GM12878 (cell line): ENCODE data around the gene BORCS5. TPM values are rescaled to one million over a fixed set of nuclear protein-coding genes. Genes with fewer than 3 reads are reported as not detected.

Experiments
- ATAC-seq: fragments of 200-7000 bp; cut with Tn5 transposase; 3 replicates; pipeline ENCODE4 v1.9.1; 2020; ENCODE audit warnings: mild to moderate bottlenecking, moderate library complexity
- BruUV-seq: library from RNA; stranded (reverse); fragments of 400-500 nt; replicated peaks from 2 replicates; lab custom pipeline; 2021; lab: Mats Ljungman, UMichigan
- CTCF ChIA-PET: fragments of 300-600 bp; sonication (Branson Sonifier 250); formaldehyde crosslinking; extraction: SDS; loops from one replicate; lab custom pipeline; 2021; ENCODE audit warnings: inconsistent platforms; lab: Yijun Ruan, JAX
- POLR2A ChIA-PET: fragments of 350-600 bp; formaldehyde crosslinking; extraction: SDS; loops from one replicate; lab custom pipeline; 2021; ENCODE audit warnings: inconsistent platforms; lab: Charles Lee
- RAD21 ChIA-PET: fragments of 300-600 bp; sonication (Branson Sonifier 250); formaldehyde crosslinking; loops from one replicate; lab custom pipeline; 2023; ENCODE audit warnings: antibody characterized with exemption; ENCODE audit not compliant: unreplicated experiment; lab: Charles Lee
- SMC1A ChIA-PET: fragments of 300-600 bp; sonication (Branson Sonifier 250); formaldehyde crosslinking; loops from one replicate; lab custom pipeline; 2023; ENCODE audit not compliant: unreplicated experiment, uncharacterized antibody; lab: Charles Lee
- DNase-seq: peaks from one replicate; pipeline ENCODE4 v3.0.0-alpha.2; 2011; ENCODE audit warnings: low read depth, low spot score
- FAIRE-seq: peaks from 3 replicates; lab custom pipeline; 2011; peaks lifted over from hg19 to GRCh38; lab: Jason Lieb, UNC
- H2AFZ ChIP-seq: 2 replicates; pipeline ENCODE4 v1.6.0; 2011; ENCODE audit warnings: low read depth, low read length, control low read depth; ENCODE audit not compliant: control insufficient read depth
- H3K27ac ChIP-seq: 2 replicates; pipeline ENCODE4 v1.5.1; 2011; ENCODE audit warnings: control low read depth; ENCODE audit not compliant: control insufficient read depth, insufficient read depth
- H3K27me3 ChIP-seq, 2 experiments: replicated peaks in 1 of 2; 2 replicates each; pipeline versions ENCODE4 v1.6.0 to v1.6.1; 2011; ENCODE audit warnings: low read length in 1 of 2; ENCODE audit not compliant: control insufficient read depth in 2 of 2, insufficient read depth in 2 of 2
- H3K36me3 ChIP-seq, 2 experiments: 2 replicates each; pipeline ENCODE4 v1.5.1; 2011; ENCODE audit warnings: low read length in 1 of 2; ENCODE audit not compliant: control insufficient read depth in 2 of 2, insufficient read depth in 2 of 2
- H3K4me1 ChIP-seq: 2 replicates; pipeline ENCODE4 v1.6.1; 2011; ENCODE audit warnings: mild to moderate bottlenecking, low read length, moderate library complexity, mixed read lengths; ENCODE audit not compliant: control insufficient read depth, insufficient read depth
- H3K4me2 ChIP-seq: 2 replicates; pipeline ENCODE4 v1.6.0; 2011; ENCODE audit warnings: control low read depth; ENCODE audit not compliant: control insufficient read depth, insufficient read depth
- H3K4me3 ChIP-seq: fragments of 200-600 bp; sonication (generic); 2 replicates; pipeline ENCODE4 v1.5.1; 2016
- H3K79me2 ChIP-seq: 2 replicates; pipeline ENCODE4 v1.6.0; 2011; ENCODE audit warnings: low read length; ENCODE audit not compliant: control insufficient read depth, insufficient read depth
- H3K9ac ChIP-seq: 2 replicates; pipeline ENCODE4 v1.8.0; 2011; ENCODE audit warnings: low read length, control low read depth, mixed read lengths; ENCODE audit not compliant: control insufficient read depth, insufficient read depth
- H3K9me3 ChIP-seq: replicated peaks from 3 replicates; pipeline ENCODE4 v1.5.1; 2011; ENCODE audit warnings: mild to moderate bottlenecking, low read length; ENCODE audit not compliant: control insufficient read depth, insufficient read depth
- H4K20me1 ChIP-seq: 2 replicates; pipeline ENCODE4 v1.6.0; 2011; ENCODE audit not compliant: control insufficient read depth, insufficient read depth
- ETV6 ChIP-seq, 2 experiments: fragments of 450-650 bp in 1 of 2; IDR thresholded peaks in 1 of 2; conservative IDR thresholded peaks in 1 of 2; 2 replicates each; pipeline ENCODE4 v1.6.1; 2014; ENCODE audit warnings: antibody characterized with exemption in 1 of 2, borderline replicate concordance in 1 of 2, low read depth in 1 of 2, mild to moderate bottlenecking in 1 of 2, moderate library complexity in 1 of 2
- FOXM1 ChIP-seq: IDR thresholded peaks from 2 replicates; pipeline ENCODE4 v1.6.1; 2012; ENCODE audit warnings: low read depth, mild to moderate bottlenecking, inconsistent platforms, low read length, moderate library complexity
- IKZF2 ChIP-seq, 2 experiments: fragments of 450-650 bp; IDR thresholded peaks; 2 replicates each; pipeline ENCODE4 v1.6.1; 2017; ENCODE audit warnings: mild to moderate bottlenecking in 2 of 2, moderate library complexity in 2 of 2
- RCOR1 ChIP-seq: conservative IDR thresholded peaks from 2 replicates; pipeline ENCODE4 v1.6.1; 2012; ENCODE audit warnings: low read depth, low read length, improper control_type of control experiment
- SIX5 ChIP-seq: IDR thresholded peaks from 2 replicates; pipeline ENCODE4 v1.6.1; 2011; ENCODE audit warnings: mild to moderate bottlenecking, low read depth, low read length, moderate library complexity; ENCODE audit not compliant: severe bottlenecking
- STAT3 ChIP-seq: IDR thresholded peaks from 2 replicates; pipeline ENCODE4 v1.6.1; 2011; ENCODE audit warnings: low read depth, low read length, improper control_type of control experiment
- TBL1XR1 ChIP-seq: IDR thresholded peaks from 2 replicates; pipeline ENCODE4 v1.6.1; 2012; ENCODE audit warnings: low read depth, low read length, improper control_type of control experiment
- WRNIP1 ChIP-seq: IDR thresholded peaks from 2 replicates; pipeline ENCODE4 v1.6.1; 2011; ENCODE audit warnings: low read depth, low read length, improper control_type of control experiment, borderline replicate concordance
- ZNF384 ChIP-seq: IDR thresholded peaks from 2 replicates; pipeline ENCODE4 v1.6.1; 2012; ENCODE audit warnings: low read depth, mild to moderate bottlenecking, low read length, improper control_type of control experiment, borderline replicate concordance
- WGBS: methylation state at CpG from one replicate; pipeline ENCODE4 v1.1.6; 2016; ENCODE audit warnings: low lambda C conversion rate; ENCODE audit not compliant: insufficient replicate concordance, insufficient coverage; ENCODE audit errors: missing lambda C conversion rate; 5-methylcytosine and 5-hydroxymethylcytosine counted together
- in situ Hi-C: fragments of 300-500 bp; cut with MboI; formaldehyde crosslinking; loops from 9 replicates; pipeline ENCODE4 v1.14.3; 2018; ENCODE audit warnings: mixed read lengths
- intact Hi-C: fragments of 100-400 bp; cut with micrococcal nuclease; formaldehyde crosslinking; loops from one replicate; pipeline ENCODE4 v1.14.2; 2022; ENCODE audit not compliant: unreplicated experiment
- polyA plus RNA-seq, 11 experiments: library from polyadenylated mRNA; depleted of rRNA in 4 of 11; unstranded in 6 of 11; stranded (reverse) in 5 of 11; fragments of >200 nt; fragmentation: Nextera tagmentation in 4 of 11; fragmentation: Illumina TruSeq in 1 of 11; extraction: Ambion mirVana in 4 of 11; extraction: Trizol in 1 of 11; gene quantifications; 1 replicate in 1 of 11; 2 replicates in 10 of 11; pipeline versions ENCODE4 v1.2.1 to v1.2.3, GENCODE V29; 2011 to 2016; ENCODE audit warnings: inconsistent platforms in 2 of 11, missing spikeins in 2 of 11, low read depth in 1 of 11
- total RNA-seq, 4 experiments: library from RNA; depleted of rRNA in 3 of 4; stranded (reverse); fragments of >200 nt in 3 of 4; fragmentation: Illumina TruSeq in 1 of 4; extraction: Trizol in 1 of 4; gene quantifications; 2 replicates each; pipeline versions ENCODE4 v1.2.1 to v1.2.3, GENCODE V29; 2013 to 2021
- TF ChIP-seq, protein P1 (sequence below): IDR thresholded peaks from 2 replicates; pipeline ENCODE4 v1.6.1; 2012; ENCODE audit warnings: low read depth, low read length, improper control_type of control experiment
- TF ChIP-seq, protein P2 (sequence below): fragments of 450-650 bp; formaldehyde crosslinking; IDR thresholded peaks from 2 replicates; pipeline ENCODE4 v1.5.0; 2022; ENCODE audit warnings: mild to moderate bottlenecking, missing genetic modification characterization

The BORCS5 gene
- total and polyA plus RNA-seq, 10 of the 15 experiments (the other 5 are each of a cell fraction or from before 2014, with no cell fraction given) = 1.4 to 39.7 (median 16.1) TPM

DNA sequence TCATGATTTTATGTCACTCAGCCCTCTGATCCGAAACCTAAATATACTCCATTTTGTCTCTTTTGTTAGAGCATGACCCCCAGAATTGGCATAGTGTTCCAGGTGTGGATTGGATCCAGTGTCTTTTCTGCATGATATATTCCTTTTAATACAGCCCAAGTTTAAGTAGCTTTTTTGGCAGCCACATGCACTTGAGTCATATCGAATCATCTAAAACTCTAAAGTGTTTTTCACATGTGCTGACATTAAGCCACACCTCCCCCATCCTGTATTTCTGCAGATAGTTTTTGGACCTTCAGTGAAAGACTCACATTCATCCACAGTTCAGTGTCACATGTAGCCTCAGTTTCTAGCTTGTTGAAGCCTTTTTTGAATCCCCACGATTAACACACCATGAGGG lies 30.6 kb downstream of the BORCS5 start:
- no peaks in the 10 kb centered on the region; the same call in 1 of the 2 replicates for H3K79me2 ChIP-seq
- H3K4me1 ChIP-seq = peaks cover 5% of the 10 kb centered on the region; the same call in 1 of the 2 replicates
- no peak overlapping the region for H3K4me3 ChIP-seq
- TF ChIP-seq IKZF2 (IDR thresholded peaks at IDR 0.05) (no peak), SIX5 (no peak), TBL1XR1 (no peak), ETV6 (conservative IDR thresholded peaks at IDR 0.05 in 1 of 2, IDR thresholded peaks at IDR 0.05 in 1 of 2; ENCODE audit: borderline replicate concordance in 1 of 2, low read depth in 1 of 2) (no peak), RCOR1 (no peak), STAT3 (no peak), WRNIP1 (no peak), FOXM1 (no peak), ZNF384 (no peak)
- TF ChIP-seq, protein P1, sequence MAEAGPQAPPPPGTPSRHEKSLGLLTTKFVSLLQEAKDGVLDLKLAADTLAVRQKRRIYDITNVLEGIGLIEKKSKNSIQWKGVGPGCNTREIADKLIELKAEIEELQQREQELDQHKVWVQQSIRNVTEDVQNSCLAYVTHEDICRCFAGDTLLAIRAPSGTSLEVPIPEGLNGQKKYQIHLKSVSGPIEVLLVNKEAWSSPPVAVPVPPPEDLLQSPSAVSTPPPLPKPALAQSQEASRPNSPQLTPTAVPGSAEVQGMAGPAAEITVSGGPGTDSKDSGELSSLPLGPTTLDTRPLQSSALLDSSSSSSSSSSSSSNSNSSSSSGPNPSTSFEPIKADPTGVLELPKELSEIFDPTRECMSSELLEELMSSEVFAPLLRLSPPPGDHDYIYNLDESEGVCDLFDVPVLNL = no peak
- TF ChIP-seq, protein P2, sequence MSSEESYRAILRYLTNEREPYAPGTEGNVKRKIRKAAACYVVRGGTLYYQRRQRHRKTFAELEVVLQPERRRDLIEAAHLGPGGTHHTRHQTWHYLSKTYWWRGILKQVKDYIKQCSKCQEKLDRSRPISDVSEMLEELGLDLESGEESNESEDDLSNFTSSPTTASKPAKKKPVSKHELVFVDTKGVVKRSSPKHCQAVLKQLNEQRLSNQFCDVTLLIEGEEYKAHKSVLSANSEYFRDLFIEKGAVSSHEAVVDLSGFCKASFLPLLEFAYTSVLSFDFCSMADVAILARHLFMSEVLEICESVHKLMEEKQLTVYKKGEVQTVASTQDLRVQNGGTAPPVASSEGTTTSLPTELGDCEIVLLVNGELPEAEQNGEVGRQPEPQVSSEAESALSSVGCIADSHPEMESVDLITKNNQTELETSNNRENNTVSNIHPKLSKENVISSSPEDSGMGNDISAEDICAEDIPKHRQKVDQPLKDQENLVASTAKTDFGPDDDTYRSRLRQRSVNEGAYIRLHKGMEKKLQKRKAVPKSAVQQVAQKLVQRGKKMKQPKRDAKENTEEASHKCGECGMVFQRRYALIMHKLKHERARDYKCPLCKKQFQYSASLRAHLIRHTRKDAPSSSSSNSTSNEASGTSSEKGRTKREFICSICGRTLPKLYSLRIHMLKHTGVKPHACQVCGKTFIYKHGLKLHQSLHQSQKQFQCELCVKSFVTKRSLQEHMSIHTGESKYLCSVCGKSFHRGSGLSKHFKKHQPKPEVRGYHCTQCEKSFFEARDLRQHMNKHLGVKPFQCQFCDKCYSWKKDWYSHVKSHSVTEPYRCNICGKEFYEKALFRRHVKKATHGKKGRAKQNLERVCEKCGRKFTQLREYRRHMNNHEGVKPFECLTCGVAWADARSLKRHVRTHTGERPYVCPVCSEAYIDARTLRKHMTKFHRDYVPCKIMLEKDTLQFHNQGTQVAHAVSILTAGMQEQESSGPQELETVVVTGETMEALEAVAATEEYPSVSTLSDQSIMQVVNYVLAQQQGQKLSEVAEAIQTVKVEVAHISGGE = no peak
- intact Hi-C loops (no loop called here), in situ Hi-C loops (no loop called here)
- ATAC-seq = no peak
- SMC1A ChIA-PET = interaction anchor here (0.7 to 4.3 kb wide), 7 partner anchors 10 to 221 kb away, joined by 3 to 24 read pairs (median 4); no protein-coding TSS in a partner anchor
- H3K36me3 ChIP-seq = peaks cover 0 to 2% of the 10 kb centered on the region in 2 experiments; a peak in 2 of 4 replicates
- H4K20me1 ChIP-seq = no peaks in the 10 kb centered on the region
- no peak overlapping the region for H2AFZ ChIP-seq
- RAD21 ChIA-PET = interaction anchor here (1.6 kb wide), 1 partner anchor 10 kb away, joined by 4 read pairs; no protein-coding TSS in a partner anchor
- no peak for FAIRE-seq
- H3K27ac ChIP-seq = no peak overlapping the region
- BruUV-seq = no TSS peak
- H3K9me3 ChIP-seq = no peaks in the 10 kb centered on the region
- WGBS = 88% methylated on average over 3 of the region's 3 CpGs
- no peak overlapping the region for H3K9ac ChIP-seq
- H3K27me3 ChIP-seq = no peaks in the 10 kb centered on the region
- POLR2A ChIA-PET = no interaction called here
- CTCF ChIA-PET = interaction anchor here (0.9 to 4.2 kb wide), 3 partner anchors 11 to 349 kb away, joined by 3 to 24 read pairs (median 4); no protein-coding TSS in a partner anchor
- no peak for DNase-seq
- H3K4me2 ChIP-seq = no peak overlapping the region
